Mesodermal cell (in vitro differentiated cells): Measurements from ENCODE around the gene SLC1A2.

ENCODE experiments used
- H3K27ac ChIP-seq: 2 replicates; pipeline ENCODE4 v1.7.0; 2013; ENCODE audit warnings: mild to moderate bottlenecking, low read depth, low read length, moderate library complexity; ENCODE audit not compliant: severe bottlenecking
- H3K36me3 ChIP-seq: 2 replicates; pipeline ENCODE4 v1.7.1; 2013; ENCODE audit warnings: mild to moderate bottlenecking, low read length, moderate library complexity; ENCODE audit not compliant: control insufficient read depth, insufficient read depth
- H3K4me1 ChIP-seq: one replicate; pipeline ENCODE4 v1.7.1; 2013; ENCODE audit warnings: mild to moderate bottlenecking, low read length; ENCODE audit not compliant: insufficient read depth, control insufficient read depth, poor library complexity, severe bottlenecking
- H3K4me3 ChIP-seq: 2 replicates; pipeline ENCODE4 v1.7.0; 2013; ENCODE audit warnings: low read length, control low read depth, mild to moderate bottlenecking; ENCODE audit not compliant: insufficient read depth, poor library complexity, severe bottlenecking; ENCODE audit errors: extremely low read depth
- H3K9me3 ChIP-seq: 2 replicates; pipeline ENCODE4 v1.7.1; 2013; ENCODE audit warnings: mild to moderate bottlenecking, low read length, moderate library complexity; ENCODE audit not compliant: control insufficient read depth
- WGBS, 2 experiments: methylation state at CpG; one replicate each; pipeline ENCODE4 v1.1.5; 2013; ENCODE audit warnings: missing lambda C conversion rate in 2 of 2; ENCODE audit not compliant: insufficient coverage in 2 of 2; 5-methylcytosine and 5-hydroxymethylcytosine counted together

The SLC1A2 gene

DNA sequence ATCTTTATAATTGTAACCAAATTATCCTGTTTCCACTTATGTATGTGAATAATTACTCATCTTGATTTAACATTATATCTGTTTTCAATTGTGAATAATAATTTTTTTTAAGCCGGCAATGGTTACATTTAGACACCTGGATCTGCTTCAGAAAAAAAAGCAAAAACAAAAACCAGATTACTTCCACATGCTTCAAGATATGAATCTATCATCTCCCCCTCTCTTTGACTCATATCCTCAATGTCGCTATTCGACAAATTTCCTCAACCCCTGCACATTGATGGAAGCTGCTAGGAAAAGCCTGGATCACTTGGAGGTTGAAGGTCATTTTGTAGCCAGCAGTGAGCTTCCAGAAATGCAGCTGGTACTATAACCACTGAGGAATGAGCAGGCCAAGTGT lies 42.7 kb downstream of the SLC1A2 start:
- Histone ChIP-seq H3K27ac (no peak overlapping the region), H3K4me1 (peaks cover 5% of the 10 kb centered on the region), H3K4me3 (no peak overlapping the region), H3K9me3 (no peaks in the 10 kb centered on the region), H3K36me3 (no peaks in the 10 kb centered on the region)
- WGBS, 2 experiments, result 80 to 94% methylated on average over 2 to 3 of the region's 3 CpGs

DNA sequence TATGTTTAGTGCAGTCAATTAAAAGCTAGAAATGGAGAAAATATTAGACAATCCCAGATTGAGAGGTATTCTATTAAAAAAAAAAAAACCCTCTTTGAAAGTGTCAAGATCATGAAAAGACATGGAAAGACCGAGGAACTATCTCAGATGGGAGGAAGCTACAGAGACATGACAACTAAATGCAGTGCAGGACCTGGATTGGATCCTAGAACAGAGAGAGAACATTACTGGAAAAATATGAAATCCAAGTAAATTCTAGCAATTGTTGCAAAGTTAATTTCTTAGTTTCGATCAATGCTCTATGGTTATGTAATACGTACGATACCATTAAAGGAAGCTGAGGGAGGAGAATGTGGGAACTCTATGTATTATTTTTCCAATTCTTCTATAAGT lies 43.2 kb downstream of the SLC1A2 start:
- whole genome bisulfite sequencing, 2 experiments, result 89 to 100% methylated on average over 1 of the region's 4 CpGs

DNA sequence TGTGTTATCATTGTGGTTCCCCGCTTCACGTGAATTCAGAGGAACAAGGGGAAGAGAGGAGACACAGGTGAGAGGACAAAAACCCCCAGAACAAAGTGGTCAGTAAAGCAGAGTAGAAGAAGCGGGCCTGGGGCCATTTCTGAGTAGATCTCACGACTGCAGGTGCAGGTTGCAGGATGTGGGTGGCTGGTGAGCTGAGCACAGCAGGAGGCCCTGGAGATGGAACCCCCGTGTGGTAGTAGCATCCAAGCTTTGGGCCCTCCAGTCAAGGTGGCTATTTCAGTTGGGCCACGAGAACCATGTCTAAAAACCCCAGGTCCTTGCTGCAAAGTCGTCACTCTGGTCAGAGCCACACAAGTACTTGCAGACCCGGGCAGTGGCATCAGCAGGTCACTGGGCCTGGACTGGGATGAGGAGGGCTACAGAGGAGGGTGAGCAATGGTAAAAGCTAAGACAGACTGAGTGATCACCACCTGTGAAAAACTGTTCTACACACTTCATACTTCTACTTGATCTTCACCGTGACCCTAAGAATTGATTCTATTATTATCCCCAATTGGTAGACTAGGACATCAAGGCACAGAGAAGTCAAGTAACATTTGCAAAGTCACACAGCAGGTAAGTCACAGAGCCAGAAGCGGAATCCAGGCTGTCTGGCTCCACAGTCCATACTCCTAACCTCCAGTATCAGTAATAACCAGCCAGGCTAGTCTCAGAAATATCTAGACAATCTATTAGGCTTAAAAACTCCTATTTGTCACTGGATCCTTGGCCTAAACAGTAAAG lies 43.8 kb downstream of the SLC1A2 start:
- peaks cover 1% of the 10 kb centered on the region for H3K4me1 ChIP-seq
- WGBS, 2 experiments, result 90 to 92% methylated on average over 7 to 9 of the region's 10 CpGs

More for the DNA sequence above, 43.2 kb downstream of the SLC1A2 start:
- H3K36me3 ChIP-seq, result no peaks in the 10 kb centered on the region
- no peak overlapping the region for H3K4me3 ChIP-seq
- H3K4me1 ChIP-seq, result peaks cover 5% of the 10 kb centered on the region
- H3K27ac ChIP-seq, result no peak overlapping the region
- H3K9me3 ChIP-seq, result no peaks in the 10 kb centered on the region

DNA sequence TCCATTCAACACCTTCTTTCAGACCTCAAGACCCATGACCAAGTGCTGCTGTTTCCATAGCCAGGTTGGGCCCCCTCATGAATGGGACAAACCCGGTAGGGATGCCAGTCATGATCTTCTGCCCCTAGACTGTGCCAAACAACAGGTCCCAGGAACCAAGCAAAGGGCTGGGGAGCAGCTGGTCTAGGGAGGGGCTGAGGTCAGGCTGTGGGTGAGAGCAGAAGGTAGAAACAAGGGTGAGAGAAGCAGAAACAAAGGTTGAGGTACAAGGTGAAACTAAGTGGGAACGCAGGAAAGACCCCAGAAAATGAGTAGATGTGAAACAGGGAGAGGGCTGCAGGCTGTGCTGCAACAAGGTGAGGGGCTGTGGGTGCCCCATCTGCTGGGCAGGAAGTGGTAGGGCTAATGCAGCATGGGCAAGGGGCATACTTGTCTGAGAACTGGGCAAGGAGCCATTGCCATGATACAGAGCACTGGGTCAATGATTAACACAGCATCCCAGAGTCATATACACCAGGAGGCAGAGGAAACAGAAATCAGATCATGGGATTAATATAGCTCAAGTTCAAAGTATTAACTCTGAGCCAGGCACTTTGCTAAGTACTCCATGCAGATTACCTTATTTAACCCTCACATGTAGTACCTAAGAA lies 45.9 kb downstream of the SLC1A2 start:
- H3K9me3 ChIP-seq, result no peaks in the 10 kb centered on the region
- no peaks in the 10 kb centered on the region for H3K4me1 ChIP-seq
- no peaks in the 10 kb centered on the region for H3K36me3 ChIP-seq
- no peak overlapping the region for H3K27ac ChIP-seq
- 84 to 94% methylated on average over 2 of the region's 2 CpGs for WGBS, 2 experiments
- no peak overlapping the region for H3K4me3 ChIP-seq

More for the DNA sequence above, 43.8 kb downstream of the SLC1A2 start:
- Histone ChIP-seq H3K36me3 (no peaks in the 10 kb centered on the region), H3K4me3 (no peak overlapping the region), H3K9me3 (no peaks in the 10 kb centered on the region), H3K27ac (no peak overlapping the region)

DNA sequence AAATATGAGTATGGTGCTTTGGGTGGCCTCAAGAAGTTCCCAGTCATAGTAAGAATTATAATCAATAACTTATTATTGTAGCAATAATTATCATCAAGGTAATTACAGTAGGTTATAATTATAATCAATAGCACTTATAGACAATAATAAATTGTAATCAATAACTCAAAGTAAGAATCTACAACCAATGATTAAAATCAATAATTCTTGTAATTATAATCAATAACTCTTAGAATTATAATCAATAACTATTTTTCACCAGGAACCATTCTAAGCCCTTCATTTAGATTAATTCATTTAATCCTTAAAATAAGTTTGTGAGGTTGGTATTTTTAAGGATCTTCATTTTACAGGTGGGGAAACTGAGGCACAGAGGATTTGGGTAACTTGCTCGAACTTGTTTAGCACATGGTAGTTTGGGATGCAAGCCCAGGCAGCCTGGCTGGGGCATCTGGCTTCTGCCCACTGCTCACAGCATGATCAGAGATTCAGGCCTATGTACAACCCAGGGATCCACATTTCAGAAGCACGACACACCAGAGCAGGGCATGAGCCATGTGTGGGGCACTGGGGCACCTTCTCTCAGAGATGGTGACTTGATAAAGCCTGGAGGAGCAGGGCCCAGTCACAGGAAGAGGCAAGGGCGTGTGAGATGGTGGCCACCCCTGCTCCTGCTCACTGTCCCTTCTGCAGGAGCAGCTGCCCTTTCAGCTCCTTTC lies 46.6 kb downstream of the SLC1A2 start:
- no peaks in the 10 kb centered on the region for H3K36me3 ChIP-seq
- no peaks in the 10 kb centered on the region for H3K9me3 ChIP-seq
- no peak overlapping the region for H3K4me3 ChIP-seq
- no peaks in the 10 kb centered on the region for H3K4me1 ChIP-seq
- no peak overlapping the region for H3K27ac ChIP-seq
- WGBS, 2 experiments, result 84 to 93% methylated on average over 3 of the region's 3 CpGs

- no peaks in the 10 kb centered on the region for H3K4me1 ChIP-seq
- H3K9me3 ChIP-seq, result no peaks in the 10 kb centered on the region
- H3K36me3 ChIP-seq, result no peaks in the 10 kb centered on the region
- 81 to 89% methylated on average over 2 to 3 of the region's 4 CpGs for WGBS, 2 experiments
- no peak overlapping the region for H3K27ac ChIP-seq
- H3K4me3 ChIP-seq, result no peak overlapping the region
These were observed 51.9 kb downstream of the SLC1A2 start for GRCh38 chr11:35367491-35367890.

DNA sequence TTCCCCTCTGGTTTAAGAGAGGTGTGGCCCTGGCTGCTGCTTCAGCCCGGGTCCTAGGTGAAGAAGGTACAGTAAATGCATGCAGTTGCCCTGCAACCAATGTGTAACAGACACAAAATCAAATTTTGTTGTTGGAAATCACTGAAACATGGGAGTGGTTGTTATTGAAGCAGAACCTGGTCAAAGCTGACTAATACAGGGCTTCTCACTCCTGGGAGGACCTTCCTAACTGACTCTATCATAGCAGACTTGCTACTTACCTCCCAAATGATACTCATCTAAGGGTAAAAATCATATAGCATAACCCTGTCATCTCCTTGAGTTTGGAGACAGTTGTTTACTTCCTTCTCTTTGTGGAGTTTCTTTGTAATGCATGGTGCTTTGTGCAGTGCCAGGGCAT lies 52.6 kb downstream of the SLC1A2 start:
- no CpG with 5 or more reads among the region's 1 CpG for WGBS, 2 experiments
- Histone ChIP-seq H3K4me3 (no peak overlapping the region), H3K9me3 (no peaks in the 10 kb centered on the region), H3K36me3 (no peaks in the 10 kb centered on the region), H3K4me1 (no peaks in the 10 kb centered on the region), H3K27ac (no peak overlapping the region)

- WGBS, 2 experiments, result 71 to 72% methylated on average over 2 to 3 of the region's 4 CpGs
- Histone ChIP-seq H3K9me3 (no peaks in the 10 kb centered on the region), H3K27ac (no peak overlapping the region), H3K4me1 (no peaks in the 10 kb centered on the region), H3K4me3 (no peak overlapping the region), H3K36me3 (no peaks in the 10 kb centered on the region)
These were observed 53.4 kb downstream of the SLC1A2 start for GRCh38 chr11:35365961-35366360.

DNA sequence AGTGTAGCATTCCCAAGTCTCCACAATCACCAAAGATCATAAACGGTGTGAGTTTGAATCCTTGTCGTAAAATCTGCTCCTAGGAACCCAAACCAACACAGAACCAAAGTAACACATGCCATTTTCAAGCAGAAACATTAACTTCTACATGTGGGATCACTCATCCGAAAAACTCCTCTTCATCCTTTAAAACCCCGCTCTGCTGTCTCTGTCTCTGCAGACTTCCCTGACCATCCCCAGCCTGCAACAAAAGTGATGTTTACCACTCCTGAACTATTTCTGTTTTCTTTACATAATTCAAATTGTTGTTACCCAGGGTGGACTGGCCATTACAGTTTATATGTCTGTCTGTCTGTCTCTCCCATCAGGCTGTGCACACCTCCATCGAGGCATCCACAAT lies 54.0 kb downstream of the SLC1A2 start:
- WGBS, 2 experiments, result 91 to 95% methylated on average over 4 to 5 of the region's 5 CpGs
- Histone ChIP-seq H3K36me3 (no peaks in the 10 kb centered on the region), H3K9me3 (no peaks in the 10 kb centered on the region), H3K27ac (no peak overlapping the region), H3K4me3 (no peak overlapping the region), H3K4me1 (no peaks in the 10 kb centered on the region)

DNA sequence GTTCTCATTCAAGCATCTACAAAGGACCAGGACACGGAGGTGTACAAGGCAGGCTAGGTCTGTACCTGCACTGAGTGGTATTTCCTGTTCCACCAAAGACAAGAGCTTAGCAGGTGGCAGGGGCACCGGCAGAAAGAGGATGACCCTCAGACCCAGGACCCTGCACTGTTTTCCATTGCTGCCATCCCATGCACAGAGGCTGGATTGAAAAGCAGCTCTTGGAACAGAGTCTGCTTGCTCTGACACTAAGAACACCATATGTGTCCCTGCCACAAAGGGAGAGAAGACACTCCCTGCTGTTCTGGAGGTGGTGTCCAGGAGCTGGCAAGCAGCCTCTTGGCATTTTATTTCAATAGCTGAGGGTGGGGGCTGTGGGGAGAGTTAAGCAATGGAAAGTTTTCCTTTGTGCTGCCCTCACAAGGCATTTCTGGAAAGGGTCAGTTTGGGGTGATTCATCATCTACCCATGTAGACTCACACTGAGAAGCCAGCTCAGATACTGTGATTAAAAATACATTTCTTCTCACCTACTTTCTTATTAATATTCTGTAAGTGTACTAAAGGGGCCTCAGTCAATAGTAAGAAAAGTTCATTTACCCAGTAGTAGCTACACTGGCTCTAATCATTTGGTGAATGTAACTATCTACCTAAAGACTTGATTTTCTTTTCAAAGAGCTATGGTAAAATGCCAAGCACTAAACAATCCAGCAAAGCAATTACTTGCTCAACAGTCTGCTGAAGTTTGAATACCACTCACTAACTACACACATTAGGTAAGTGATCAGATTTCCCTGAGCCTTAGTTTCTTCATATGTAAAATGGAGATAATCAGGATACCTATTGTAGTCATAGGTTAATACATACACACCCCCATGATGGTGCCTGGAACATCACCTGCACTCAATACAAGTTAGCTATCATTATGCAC lies 55.2 kb downstream of the SLC1A2 start:
- H3K4me1 ChIP-seq, result no peaks in the 10 kb centered on the region
- H3K27ac ChIP-seq, result no peak overlapping the region
- no peaks in the 10 kb centered on the region for H3K9me3 ChIP-seq
- WGBS, 2 experiments, result 74 to 100% methylated on average over 1 to 2 of the region's 2 CpGs
- H3K36me3 ChIP-seq, result no peaks in the 10 kb centered on the region
- H3K4me3 ChIP-seq, result no peak overlapping the region
